Lung microvascular endothelial cell (primary cell): ENCODE results near the gene SRMS. TPM values are rescaled to one million over a fixed set of nuclear protein-coding genes. Genes with fewer than 3 reads are reported as not detected.

Experiments used
- DNase-seq, 2 donors: peaks; one replicate each; pipeline versions ENCODE4 v3.0.0 to v3.0.0-alpha.2; 2010; ENCODE audit warnings: low read depth in 2 of 2
- total RNA-seq: library from RNA; depleted of rRNA; stranded (reverse); fragments of >200 nt; gene quantifications from 2 replicates; pipeline ENCODE4 v1.2.1, GENCODE V29; 2014

SRMS gene
- total RNA-seq, 1 donor from 2014 or later = not detected

- peak; percentile 45 to 60 for DNase-seq
Observed at GRCh38 chr20:63553933-63554290, 6.4 kb upstream of the SRMS start, which contains the start of gene FNDC11. Gene FNDC11 (plus strand): TSS chr20:63554159. CDS start chr20:63555664, 1,505 bp downstream.

DNA sequence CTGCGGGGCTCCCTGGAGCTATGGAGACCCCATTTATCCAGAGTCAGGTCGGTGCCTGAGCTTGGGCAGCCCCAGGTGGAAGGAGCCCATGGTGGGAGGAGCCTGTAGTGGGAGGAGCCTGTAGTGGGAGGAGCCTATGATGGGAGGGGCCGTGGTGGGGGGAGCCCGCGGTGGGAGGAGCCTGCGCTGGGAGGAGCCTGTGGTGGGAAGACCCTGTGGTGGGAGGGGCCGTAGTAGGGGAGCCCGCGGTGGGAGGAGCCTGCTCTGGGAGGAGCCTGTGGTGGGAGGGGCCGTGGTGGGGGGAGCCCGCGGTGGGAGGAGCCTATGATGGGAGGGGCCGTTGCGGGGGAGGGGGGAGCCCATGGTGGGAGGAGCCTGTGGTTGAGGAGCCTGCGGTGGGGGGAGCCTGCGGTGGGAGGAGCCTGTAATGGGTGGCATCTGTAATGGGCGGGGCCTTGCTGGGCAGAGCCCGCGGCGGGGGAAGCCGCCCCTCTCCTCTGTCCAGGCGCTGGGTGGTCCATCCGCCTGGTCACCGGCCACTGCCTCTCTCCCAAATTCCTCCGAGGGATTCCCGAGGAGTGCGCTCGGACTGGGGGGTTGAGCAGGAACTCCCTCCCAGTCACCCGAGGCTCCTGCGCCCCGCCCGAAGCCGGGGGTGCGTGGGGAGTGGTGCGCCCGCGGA lies 5.8 kb upstream of the SRMS start:
- peak; percentile 95 to 98 for DNase-seq

- no peak for DNase-seq
Observed at GRCh38 chr20:63552481-63553249, 5.1 kb upstream of the SRMS start.

DNA sequence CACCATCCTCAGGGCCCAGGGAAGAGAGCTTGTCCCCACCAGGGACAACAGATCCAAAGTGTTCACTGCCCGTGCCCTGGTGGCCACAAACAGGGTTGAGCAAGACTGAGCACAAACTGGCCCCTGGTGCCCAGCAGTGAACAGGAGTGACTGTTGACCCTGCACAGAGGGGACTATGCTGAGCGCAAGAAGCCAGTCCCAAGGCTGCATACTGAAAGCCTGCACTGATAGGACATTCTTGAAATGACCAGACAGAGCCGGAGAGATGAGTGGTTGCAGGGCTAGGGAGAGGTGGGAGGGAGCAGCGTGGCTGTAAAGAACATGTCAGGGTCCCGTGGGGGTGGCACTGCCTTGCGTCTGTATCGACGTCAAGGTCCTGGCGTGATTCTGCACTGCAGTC lies 3.5 kb upstream of the SRMS start:
- no peak for DNase-seq

GRCh38 chr20:63549679-63550282 lies 2.2 kb upstream of the SRMS start:
- DNase-seq = no peak

GRCh38 chr20:63549019-63549418 lies 1.5 kb upstream of the SRMS start:
- DNase-seq = no peak

GRCh38 chr20:63548542-63548941 lies 993 bp upstream of the SRMS start:
- no peak for DNase-seq

- DNase-seq = no peak
Observed at GRCh38 chr20:63546956-63547724, 409 bp downstream of the SRMS start.

GRCh38 chr20:63546256-63546955 lies 1.1 kb downstream of the SRMS start:
- no peak for DNase-seq

DNA sequence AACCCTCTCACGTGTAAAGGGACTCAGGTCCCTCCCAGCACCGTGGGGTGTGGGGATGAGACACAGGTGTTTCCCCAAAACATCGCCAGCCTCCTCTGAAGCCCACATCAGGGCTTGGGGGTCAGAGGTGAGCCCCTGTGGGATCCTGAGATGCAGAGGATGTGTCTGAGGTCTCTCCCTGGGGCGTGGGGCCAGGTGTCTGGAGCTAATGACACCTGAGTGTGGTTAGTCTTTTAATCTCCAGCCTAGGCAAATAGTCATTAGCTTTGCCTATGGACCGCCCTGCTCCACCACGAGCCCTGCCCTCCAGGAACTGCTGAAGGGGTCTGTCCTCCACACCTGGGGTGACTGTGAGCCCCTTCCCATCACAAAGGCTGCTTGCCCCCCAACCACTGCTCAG lies 1.7 kb downstream of the SRMS start:
- no peak for DNase-seq

- DNase-seq = no peak
Observed at GRCh38 chr20:63544958-63545516, 2.5 kb downstream of the SRMS start.

- no peak for DNase-seq
Observed at GRCh38 chr20:63544241-63544957, 3.1 kb downstream of the SRMS start.

GRCh38 chr20:63543733-63544132 lies 3.8 kb downstream of the SRMS start:
- DNase-seq = no peak

GRCh38 chr20:63543131-63543530 lies 4.4 kb downstream of the SRMS start:
- DNase-seq = no peak

GRCh38 chr20:63542696-63543095 lies 4.9 kb downstream of the SRMS start:
- DNase-seq = no peak

DNA sequence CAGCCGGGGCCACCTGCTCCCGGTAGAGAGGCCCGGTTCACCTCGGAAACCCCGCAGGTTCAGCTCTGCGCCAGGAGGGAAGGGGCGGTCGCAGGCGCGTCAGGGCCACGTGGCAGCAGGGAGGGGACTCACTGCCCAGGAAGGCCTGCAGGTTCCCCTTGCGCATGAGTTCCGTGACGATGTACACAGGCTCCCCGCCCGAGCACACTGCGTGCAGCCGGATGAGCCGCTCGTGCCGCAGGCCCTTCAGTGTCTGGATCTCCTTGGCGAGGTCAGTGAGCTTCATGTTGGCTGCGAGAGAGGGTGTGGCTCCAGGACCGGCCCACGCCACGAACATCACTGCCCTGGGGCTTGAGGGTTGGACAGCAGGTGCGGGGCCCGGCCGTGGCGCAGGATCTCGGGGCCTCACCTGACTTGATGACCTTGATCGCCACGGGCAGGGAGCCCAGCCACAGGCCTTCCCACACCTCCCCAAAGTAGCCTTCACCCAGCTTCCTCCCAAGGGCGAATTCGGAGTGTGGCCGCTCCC lies 5.5 kb downstream of the SRMS start:
- no peak for DNase-seq

- DNase-seq = no peak
Observed at GRCh38 chr20:63541371-63541770, 6.2 kb downstream of the SRMS start.

DNA sequence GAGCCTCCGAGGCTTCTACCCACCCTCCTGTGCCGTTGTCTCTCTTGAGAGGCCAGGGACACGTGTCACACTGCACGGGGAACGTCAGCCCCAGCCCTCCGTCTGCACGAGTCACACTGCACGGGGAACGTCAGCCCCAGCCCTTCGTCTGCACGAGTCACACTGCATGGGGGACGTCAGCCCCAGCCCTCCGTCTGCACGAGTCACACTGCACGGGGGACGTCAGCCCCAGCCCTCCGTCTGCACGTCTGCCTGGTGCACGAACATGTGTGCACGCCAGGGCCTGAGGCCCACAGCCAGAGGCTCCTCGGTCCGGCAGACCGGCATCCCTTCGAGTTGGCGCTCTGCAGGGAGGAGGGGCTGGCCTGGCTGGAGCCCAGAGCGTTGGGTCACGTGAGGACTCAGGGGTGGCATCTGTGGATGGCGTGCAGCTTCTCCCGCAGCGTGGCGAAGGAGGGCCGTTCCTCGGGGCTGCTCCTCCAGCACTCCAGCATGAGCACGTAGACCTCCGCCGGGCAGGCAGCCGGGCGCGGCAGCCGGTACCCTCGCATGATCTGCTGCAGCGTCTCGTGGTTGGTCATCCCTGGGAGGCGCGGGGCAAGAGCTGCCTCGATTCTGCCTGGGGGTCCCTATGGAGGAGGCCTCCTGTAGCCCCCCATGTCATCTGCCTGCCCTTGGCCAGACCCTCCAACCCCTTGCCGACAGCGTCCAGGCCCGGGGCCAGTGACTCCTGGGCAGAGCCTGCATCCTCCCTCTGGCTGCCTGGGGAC lies 6.9 kb downstream of the SRMS start:
- no peak for DNase-seq
